Natural killer cell (primary cell): ENCODE data around the gene HBZ. TPM values are rescaled to one million over a fixed set of nuclear protein-coding genes. Genes with fewer than 3 reads are reported as not detected.
"Not testable (repeated sequence)": the region's sequence is repeated elsewhere in the genome, so short reads cannot be mapped to it uniquely, and the experiment has no call there.

Source experiments
- ATAC-seq, 3 donors: fragments of 150-1000 bp in 2 of 3; fragments of 200-7000 bp in 1 of 3; cut with Tn5 transposase; 1 replicate in 1 of 3; 2 replicates in 2 of 3; pipeline ENCODE4 v1.10.0; 2021; ENCODE audit warnings: mild to moderate bottlenecking in 2 of 3, moderate library complexity in 2 of 3
- DNase-seq, 2 donors: peaks; one replicate each; pipeline versions ENCODE4 v3.0.0 to v3.0.0-alpha.2; 2013 to 2021; ENCODE audit warnings: mixed read lengths in 1 of 2
- H3K27ac ChIP-seq: one replicate; pipeline ENCODE4 v1.5.1; 2013; ENCODE audit warnings: mild to moderate bottlenecking, low read length
- H3K27me3 ChIP-seq: one replicate; pipeline ENCODE4 v1.6.1; 2013; ENCODE audit warnings: low read length; ENCODE audit not compliant: control insufficient read depth, insufficient read depth
- H3K36me3 ChIP-seq: one replicate; pipeline ENCODE4 v1.6.1; 2013; ENCODE audit warnings: low read length; ENCODE audit not compliant: control insufficient read depth, insufficient read depth
- H3K4me1 ChIP-seq: one replicate; pipeline ENCODE4 v1.6.1; 2013; ENCODE audit warnings: low read length; ENCODE audit not compliant: control insufficient read depth, insufficient read depth
- H3K4me3 ChIP-seq: one replicate; pipeline ENCODE4 v1.5.1; 2013; ENCODE audit warnings: low read length
- H3K9me3 ChIP-seq: one replicate; pipeline ENCODE4 v1.6.1; 2013; ENCODE audit warnings: low read length; ENCODE audit not compliant: control insufficient read depth, insufficient read depth
- H3K27ac Mint-ChIP-seq, 2 donors: one replicate each; pipeline ENCODE4 v1.8.0; 2022; ENCODE audit warnings: mild to moderate bottlenecking in 2 of 2, mixed read lengths in 2 of 2, moderate library complexity in 1 of 2
- H3K27me3 Mint-ChIP-seq, 2 donors: one replicate each; pipeline ENCODE4 v1.8.0; 2022; ENCODE audit warnings: low read depth in 2 of 2, mixed read lengths in 2 of 2
- H3K36me3 Mint-ChIP-seq: one replicate; pipeline ENCODE4 v1.8.0; 2022; ENCODE audit warnings: mixed read lengths
- H3K4me1 Mint-ChIP-seq, 2 donors: one replicate each; pipeline ENCODE4 v1.8.0; 2022; ENCODE audit warnings: mixed read lengths in 2 of 2
- H3K4me3 Mint-ChIP-seq: one replicate; pipeline ENCODE4 v1.8.0; 2022; ENCODE audit warnings: mild to moderate bottlenecking, moderate library complexity, mixed read lengths
- H3K9me3 Mint-ChIP-seq, 2 donors: one replicate each; pipeline ENCODE4 v1.8.0; 2022; ENCODE audit warnings: mixed read lengths in 2 of 2
- CTCF ChIP-seq: fragments of 200-600 bp; IDR thresholded peaks from one replicate; pipeline ENCODE4 v1.8.0; 2022; ENCODE audit warnings: antibody characterized with exemption
- WGBS: methylation state at CpG from one replicate; pipeline ENCODE4 v1.1.7; 2013; ENCODE audit warnings: missing lambda C conversion rate; ENCODE audit not compliant: insufficient coverage; 5-methylcytosine and 5-hydroxymethylcytosine counted together
- intact Hi-C: fragments of 100-400 bp; cut with micrococcal nuclease; formaldehyde crosslinking; loops from one replicate; pipeline ENCODE4 v1.14.2; 2022
- total RNA-seq, 4 donors: library from RNA; stranded (reverse); fragments of 120-200 nt in 1 of 4; gene quantifications; one replicate each; pipeline versions ENCODE4 v1.2.3 to v1.2.4, GENCODE V29; 2013 to 2022

HBZ gene
- total RNA-seq, 3 donors from 2014 or later (not counting 1 experiment from before 2014, with no cell fraction given) = not detected

DNA sequence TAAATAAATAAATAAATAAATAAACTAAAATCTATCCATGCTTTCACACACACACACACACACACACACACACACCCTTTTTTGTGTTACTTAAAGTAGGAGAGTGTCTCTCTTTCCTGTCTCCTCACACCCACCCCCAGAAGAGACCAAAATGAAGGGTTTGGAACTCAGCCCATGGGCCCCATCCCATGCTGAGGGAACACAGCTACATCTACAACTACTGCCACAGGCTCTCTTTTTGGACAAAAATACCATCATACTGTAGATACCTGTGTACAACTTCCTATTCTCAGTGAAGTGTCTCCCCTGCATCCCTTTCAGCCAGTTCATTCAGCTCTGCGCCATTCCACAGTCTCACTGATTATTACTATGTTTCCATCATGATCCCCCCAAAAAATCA, 18.3 kb downstream of the HBZ start:
- no peaks in the 10 kb centered on the region for H3K36me3 ChIP-seq
- no peak for DNase-seq
- no peaks in the 10 kb centered on the region for H3K36me3 Mint-ChIP-seq
- H3K9me3 ChIP-seq = no peaks in the 10 kb centered on the region
- H3K9me3 Mint-ChIP-seq = no peaks in the 10 kb centered on the region
- H3K27ac Mint-ChIP-seq = no peak overlapping the region
- H3K4me3 ChIP-seq = no peak overlapping the region
- H3K4me1 Mint-ChIP-seq = peaks cover 0 to 13% of the 10 kb centered on the region in 2 donors
- peaks cover 31% of the 10 kb centered on the region for H3K27me3 ChIP-seq
- TF ChIP-seq CTCF = no peak
- WGBS = 71% methylated on average over 1 of the region's 1 CpG
- ATAC-seq = no peak
- peaks cover 19 to 49% of the 10 kb centered on the region in 2 donors for H3K27me3 Mint-ChIP-seq
- peaks cover 17% of the 10 kb centered on the region for H3K4me1 ChIP-seq
- intact Hi-C loops = no loop called here
- no peak overlapping the region for H3K27ac ChIP-seq
- no peak overlapping the region for H3K4me3 Mint-ChIP-seq

- H3K27me3 Mint-ChIP-seq = peaks cover 19 to 41% of the 10 kb centered on the region in 2 donors
- no CpG with 5 or more reads among the region's 74 CpGs for WGBS
- not testable (repeated sequence) for DNase-seq
Measured at GRCh38 chr16:172374-172941, 20.0 kb downstream of the HBZ start, which contains the start of gene HBA2. Gene HBA2 (plus strand): TSS chr16:172876. CDS start chr16:172913, 37 bp downstream.

GRCh38 chr16:173211-173854, 20.9 kb downstream of the HBZ start:
- H3K9me3 ChIP-seq, DNase-seq, H3K27ac Mint-ChIP-seq, H3K4me3 ChIP-seq, H3K36me3 ChIP-seq, H3K4me1 Mint-ChIP-seq, H3K36me3 Mint-ChIP-seq, H3K27ac ChIP-seq, intact Hi-C loops, H3K4me1 ChIP-seq, ATAC-seq, H3K9me3 Mint-ChIP-seq: not testable (repeated sequence)
- Mint-ChIP-seq H3K27me3 (peaks cover 27 to 45% of the 10 kb centered on the region in 2 donors), H3K4me3 (peak overlapping the region; percentile 54)
- WGBS = 16% methylated on average over 29 of the region's 44 CpGs
- H3K27me3 ChIP-seq = peaks cover 24% of the 10 kb centered on the region

More at GRCh38 chr16:172374-172941, 20.0 kb downstream of the HBZ start, which contains the start of gene HBA2:
- intact Hi-C loops, H3K9me3 ChIP-seq, H3K9me3 Mint-ChIP-seq, H3K36me3 ChIP-seq, H3K27ac ChIP-seq, H3K4me3 ChIP-seq, H3K4me1 ChIP-seq, H3K36me3 Mint-ChIP-seq, H3K4me1 Mint-ChIP-seq, H3K27ac Mint-ChIP-seq: not testable (repeated sequence)
- peaks cover 24% of the 10 kb centered on the region for H3K27me3 ChIP-seq
- peak within 1 kb of the TSS; percentile 54 for H3K4me3 Mint-ChIP-seq
- ATAC-seq = peak in 2 of 3 donors; percentile 53 to 66

DNA sequence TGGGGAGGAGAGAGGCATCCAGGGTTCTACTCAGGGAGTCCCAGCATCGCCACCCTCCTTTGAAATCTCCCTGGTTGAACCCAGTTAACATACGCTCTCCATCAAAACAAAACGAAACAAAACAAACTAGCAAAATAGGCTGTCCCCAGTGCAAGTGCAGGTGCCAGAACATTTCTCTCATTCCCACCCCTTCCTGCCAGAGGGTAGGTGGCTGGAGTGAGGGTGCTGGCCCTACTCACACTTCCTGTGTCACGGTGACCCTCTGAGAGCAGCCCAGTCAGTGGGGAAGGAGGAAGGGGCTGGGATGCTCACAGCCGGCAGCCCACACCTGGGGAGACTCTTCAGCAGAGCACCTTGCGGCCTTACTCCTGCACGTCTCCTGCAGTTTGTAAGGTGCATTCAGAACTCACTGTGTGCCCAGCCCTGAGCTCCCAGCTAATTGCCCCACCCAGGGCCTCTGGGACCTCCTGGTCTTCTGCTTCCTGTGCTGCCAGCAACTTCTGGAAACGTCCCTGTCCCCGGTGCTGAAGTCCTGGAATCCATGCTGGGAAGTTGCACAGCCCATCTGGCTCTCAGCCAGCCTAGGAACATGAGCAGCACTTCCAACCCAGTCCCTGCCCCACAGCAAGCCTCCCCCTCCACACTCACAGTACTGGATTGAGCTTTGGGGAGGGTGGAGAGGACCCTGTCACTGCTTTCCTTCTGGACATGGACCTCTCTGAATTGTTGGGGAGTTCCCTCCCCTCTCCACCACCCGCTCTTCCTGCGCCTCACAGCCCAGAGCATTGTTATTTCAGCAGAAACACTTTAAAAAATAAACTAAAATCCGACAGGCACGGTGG, 21.7 kb downstream of the HBZ start:
- H3K4me1 Mint-ChIP-seq, H3K27ac Mint-ChIP-seq, H3K36me3 ChIP-seq, H3K9me3 ChIP-seq, ATAC-seq, DNase-seq, intact Hi-C loops, H3K4me1 ChIP-seq, H3K36me3 Mint-ChIP-seq, H3K4me3 ChIP-seq, H3K27ac ChIP-seq, H3K9me3 Mint-ChIP-seq: not testable (repeated sequence)
- H3K4me3 Mint-ChIP-seq = peak overlapping the region; percentile 49
- H3K27me3 ChIP-seq = peaks cover 27% of the 10 kb centered on the region
- peaks cover 29 to 42% of the 10 kb centered on the region in 2 donors for H3K27me3 Mint-ChIP-seq
- 14% methylated on average over 6 of the region's 13 CpGs for WGBS
